IPS-20b (cell line): ENCODE data around the gene SOX30.

ENCODE experiments used
- H3K27ac ChIP-seq: one replicate; pipeline ENCODE4 v1.5.1; 2013; ENCODE audit warnings: low read length
- H3K27me3 ChIP-seq: 2 replicates; pipeline ENCODE4 v1.6.1; 2013; ENCODE audit warnings: mild to moderate bottlenecking, low read length, inconsistent platforms; ENCODE audit not compliant: insufficient read depth
- H3K36me3 ChIP-seq: 2 replicates; pipeline ENCODE4 v1.6.1; 2013; ENCODE audit warnings: low read depth, mild to moderate bottlenecking, inconsistent platforms, low read length, moderate library complexity; ENCODE audit not compliant: insufficient read depth
- H3K4me1 ChIP-seq: 2 replicates; pipeline ENCODE4 v1.6.1; 2013; ENCODE audit warnings: mild to moderate bottlenecking, control low read depth, inconsistent platforms, low read length, moderate library complexity; ENCODE audit not compliant: insufficient read depth
- H3K4me3 ChIP-seq: 2 replicates; pipeline ENCODE4 v1.5.1; 2013; ENCODE audit warnings: mild to moderate bottlenecking, low read length, inconsistent platforms
- H3K9ac ChIP-seq: 2 replicates; pipeline ENCODE4 v1.6.1; 2013; ENCODE audit warnings: low read depth, mild to moderate bottlenecking, inconsistent platforms, low read length, moderate library complexity
- H3K9me3 ChIP-seq: 2 replicates; pipeline ENCODE4 v1.6.1; 2013; ENCODE audit warnings: mild to moderate bottlenecking, low read depth, low read length, inconsistent platforms; ENCODE audit not compliant: insufficient read depth

Gene SOX30

GRCh38 chr5:157582731-157583620, 69.3 kb downstream of the SOX30 start:
- Histone ChIP-seq H3K27me3 (no peaks in the 10 kb centered on the region), H3K9me3 (no peaks in the 10 kb centered on the region), H3K27ac (no peak overlapping the region), H3K9ac (no peak overlapping the region), H3K36me3 (no peaks in the 10 kb centered on the region), H3K4me3 (no peak overlapping the region), H3K4me1 (no peaks in the 10 kb centered on the region)

- H3K9ac ChIP-seq = no peak overlapping the region
- H3K4me3 ChIP-seq = no peak overlapping the region
- H3K27me3 ChIP-seq = peaks cover 3% of the 10 kb centered on the region; the same call in 1 of the 2 replicates
- H3K27ac ChIP-seq = no peak overlapping the region
- no peaks in the 10 kb centered on the region; the same call in 1 of the 2 replicates for H3K4me1 ChIP-seq
- H3K36me3 ChIP-seq = no peaks in the 10 kb centered on the region
- no peaks in the 10 kb centered on the region for H3K9me3 ChIP-seq
Observed at GRCh38 chr5:157581901-157582300, 70.3 kb downstream of the SOX30 start.

- H3K36me3 ChIP-seq = no peaks in the 10 kb centered on the region
- no peak overlapping the region for H3K27ac ChIP-seq
- H3K27me3 ChIP-seq = peaks cover 30% of the 10 kb centered on the region
- no peak overlapping the region for H3K9ac ChIP-seq
- no peaks in the 10 kb centered on the region for H3K9me3 ChIP-seq
- H3K4me3 ChIP-seq = no peak overlapping the region
- peaks cover 5% of the 10 kb centered on the region for H3K4me1 ChIP-seq
Observed at GRCh38 chr5:157578079-157578780, 74.0 kb downstream of the SOX30 start.

- Histone ChIP-seq H3K9ac (no peak overlapping the region), H3K9me3 (no peaks in the 10 kb centered on the region), H3K36me3 (no peaks in the 10 kb centered on the region), H3K27me3 (peaks cover 30% of the 10 kb centered on the region), H3K27ac (no peak overlapping the region), H3K4me3 (peak overlapping the region; percentile 91), H3K4me1 (peaks cover 7% of the 10 kb centered on the region)
Observed at GRCh38 chr5:157576678-157577077, 75.6 kb downstream of the SOX30 start.
